ENCODE results near the gene SYNM.
A peak's percentile ranks its signal among the peaks of the same experiment; 100 is the strongest.

The SYNM gene

GRCh38 chr15:99140590-99140989 lies 35.7 kb downstream of the SYNM start:
- H3K4me1 ChIP-seq (ENCODE audit: insufficient read depth, low read length): peaks cover 44% of the 10 kb centered on the region
- no peak overlapping the region for H3K4me3 ChIP-seq (ENCODE audit: low read depth in 1 of 2, low read length in 2 of 2)
- no peak overlapping the region for H3K27ac ChIP-seq (ENCODE audit: low read depth, low read length)
- peaks cover 15% of the 10 kb centered on the region for H3K36me3 ChIP-seq (ENCODE audit: insufficient read depth, low read length)
- no peaks in the 10 kb centered on the region for H3K9me3 ChIP-seq (ENCODE audit: low read length)
- no peaks in the 10 kb centered on the region for H3K27me3 ChIP-seq (ENCODE audit: control insufficient read depth in 1 of 2, insufficient read depth in 2 of 2, low read length in 2 of 2)
- H3K9ac ChIP-seq (ENCODE audit: low read length): no peak overlapping the region

- Histone ChIP-seq H3K9ac (ENCODE audit: low read length) (peak overlapping the region; percentile 1), H3K36me3 (ENCODE audit: insufficient read depth, low read length) (peaks cover 4% of the 10 kb centered on the region), H3K9me3 (ENCODE audit: low read length) (no peaks in the 10 kb centered on the region), H3K4me3 (ENCODE audit: low read depth in 1 of 2, low read length in 2 of 2) (no peak overlapping the region), H3K27me3 (ENCODE audit: control insufficient read depth in 1 of 2, insufficient read depth in 2 of 2, low read length in 2 of 2) (no peaks in the 10 kb centered on the region), H3K27ac (ENCODE audit: low read depth, low read length) (peak overlapping the region; percentile 36), H3K4me1 (ENCODE audit: insufficient read depth, low read length) (peaks cover 54% of the 10 kb centered on the region)
Observed at GRCh38 chr15:99141943-99142342, 37.1 kb downstream of the SYNM start.

GRCh38 chr15:99142562-99142961 lies 37.7 kb downstream of the SYNM start:
- H3K27ac ChIP-seq (ENCODE audit: low read depth, low read length): peak overlapping the region; percentile 36
- no peaks in the 10 kb centered on the region for H3K27me3 ChIP-seq (ENCODE audit: control insufficient read depth in 1 of 2, insufficient read depth in 2 of 2, low read length in 2 of 2)
- H3K4me3 ChIP-seq (ENCODE audit: low read depth in 1 of 2, low read length in 2 of 2): no peak overlapping the region
- H3K36me3 ChIP-seq (ENCODE audit: insufficient read depth, low read length): no peaks in the 10 kb centered on the region
- H3K9ac ChIP-seq (ENCODE audit: low read length): peak overlapping the region; percentile 1
- no peaks in the 10 kb centered on the region for H3K9me3 ChIP-seq (ENCODE audit: low read length)
- H3K4me1 ChIP-seq (ENCODE audit: insufficient read depth, low read length): peaks cover 54% of the 10 kb centered on the region

- H3K36me3 ChIP-seq (ENCODE audit: insufficient read depth, low read length): no peaks in the 10 kb centered on the region
Observed at GRCh38 chr15:99143242-99143641, 38.4 kb downstream of the SYNM start.

GRCh38 chr15:99143655-99144610 lies 39.1 kb downstream of the SYNM start:
- no peak overlapping the region for H3K4me3 ChIP-seq (ENCODE audit: low read depth in 1 of 2, low read length in 2 of 2)
- H3K9ac ChIP-seq (ENCODE audit: low read length): no peak overlapping the region
- H3K9me3 ChIP-seq (ENCODE audit: low read length): no peaks in the 10 kb centered on the region
- peaks cover 65% of the 10 kb centered on the region for H3K4me1 ChIP-seq (ENCODE audit: insufficient read depth, low read length)
- H3K36me3 ChIP-seq (ENCODE audit: insufficient read depth, low read length): no peaks in the 10 kb centered on the region
- peak overlapping the region; percentile 36 for H3K27ac ChIP-seq (ENCODE audit: low read depth, low read length)
- H3K27me3 ChIP-seq (ENCODE audit: control insufficient read depth in 1 of 2, insufficient read depth in 2 of 2, low read length in 2 of 2): no peaks in the 10 kb centered on the region

More at GRCh38 chr15:99143242-99143641, 38.4 kb downstream of the SYNM start:
- Histone ChIP-seq H3K27ac (ENCODE audit: low read depth, low read length) (peak overlapping the region; percentile 36), H3K27me3 (ENCODE audit: control insufficient read depth in 1 of 2, insufficient read depth in 2 of 2, low read length in 2 of 2) (no peaks in the 10 kb centered on the region), H3K4me1 (ENCODE audit: insufficient read depth, low read length) (peaks cover 58% of the 10 kb centered on the region), H3K4me3 (ENCODE audit: low read depth in 1 of 2, low read length in 2 of 2) (no peak overlapping the region), H3K9ac (ENCODE audit: low read length) (no peak overlapping the region), H3K9me3 (ENCODE audit: low read length) (no peaks in the 10 kb centered on the region)

GRCh38 chr15:99145005-99145404 lies 40.1 kb downstream of the SYNM start:
- Histone ChIP-seq H3K4me1 (ENCODE audit: insufficient read depth, low read length) (peaks cover 75% of the 10 kb centered on the region), H3K9ac (ENCODE audit: low read length) (no peak overlapping the region), H3K4me3 (ENCODE audit: low read depth in 1 of 2, low read length in 2 of 2) (no peak overlapping the region), H3K9me3 (ENCODE audit: low read length) (no peaks in the 10 kb centered on the region), H3K27ac (ENCODE audit: low read depth, low read length) (peak overlapping the region; percentile 36), H3K27me3 (ENCODE audit: control insufficient read depth in 1 of 2, insufficient read depth in 2 of 2, low read length in 2 of 2) (no peaks in the 10 kb centered on the region), H3K36me3 (ENCODE audit: insufficient read depth, low read length) (no peaks in the 10 kb centered on the region)

- peak overlapping the region; percentile 36 for H3K27ac ChIP-seq (ENCODE audit: low read depth, low read length)
- no peak overlapping the region for H3K9ac ChIP-seq (ENCODE audit: low read length)
- H3K4me1 ChIP-seq (ENCODE audit: insufficient read depth, low read length): peaks cover 75% of the 10 kb centered on the region
- H3K27me3 ChIP-seq (ENCODE audit: control insufficient read depth in 1 of 2, insufficient read depth in 2 of 2, low read length in 2 of 2): no peaks in the 10 kb centered on the region
- H3K9me3 ChIP-seq (ENCODE audit: low read length): no peaks in the 10 kb centered on the region
- H3K4me3 ChIP-seq (ENCODE audit: low read depth in 1 of 2, low read length in 2 of 2): no peak overlapping the region
- H3K36me3 ChIP-seq (ENCODE audit: insufficient read depth, low read length): peaks cover 1% of the 10 kb centered on the region
Observed at GRCh38 chr15:99145778-99146177, 40.9 kb downstream of the SYNM start.

- Histone ChIP-seq H3K9me3 (ENCODE audit: low read length) (no peaks in the 10 kb centered on the region), H3K27ac (ENCODE audit: low read depth, low read length) (peak overlapping the region; percentile 66), H3K36me3 (ENCODE audit: insufficient read depth, low read length) (peaks cover 7% of the 10 kb centered on the region)
Observed at GRCh38 chr15:99146661-99147060, 41.8 kb downstream of the SYNM start.

GRCh38 chr15:99148851-99149276 lies 44.0 kb downstream of the SYNM start:
- no peak overlapping the region for H3K4me3 ChIP-seq (ENCODE audit: low read depth in 1 of 2, low read length in 2 of 2)
- peaks cover 7% of the 10 kb centered on the region for H3K36me3 ChIP-seq (ENCODE audit: insufficient read depth, low read length)
- no peaks in the 10 kb centered on the region for H3K9me3 ChIP-seq (ENCODE audit: low read length)
- H3K4me1 ChIP-seq (ENCODE audit: insufficient read depth, low read length): peaks cover 51% of the 10 kb centered on the region
- H3K27ac ChIP-seq (ENCODE audit: low read depth, low read length): peak overlapping the region; percentile 85
- H3K27me3 ChIP-seq (ENCODE audit: control insufficient read depth in 1 of 2, insufficient read depth in 2 of 2, low read length in 2 of 2): no peaks in the 10 kb centered on the region
- H3K9ac ChIP-seq (ENCODE audit: low read length): peak overlapping the region; percentile 5

More at GRCh38 chr15:99146661-99147060, 41.8 kb downstream of the SYNM start:
- Histone ChIP-seq H3K4me1 (ENCODE audit: insufficient read depth, low read length) (peaks cover 72% of the 10 kb centered on the region), H3K9ac (ENCODE audit: low read length) (no peak overlapping the region), H3K27me3 (ENCODE audit: control insufficient read depth in 1 of 2, insufficient read depth in 2 of 2, low read length in 2 of 2) (no peaks in the 10 kb centered on the region), H3K4me3 (ENCODE audit: low read depth in 1 of 2, low read length in 2 of 2) (no peak overlapping the region)

GRCh38 chr15:99149366-99149765 lies 44.5 kb downstream of the SYNM start:
- H3K9ac ChIP-seq (ENCODE audit: low read length): no peak overlapping the region
- peak overlapping the region; percentile 85 for H3K27ac ChIP-seq (ENCODE audit: low read depth, low read length)
- H3K9me3 ChIP-seq (ENCODE audit: low read length): no peaks in the 10 kb centered on the region
- H3K4me3 ChIP-seq (ENCODE audit: low read depth in 1 of 2, low read length in 2 of 2): no peak overlapping the region
- peaks cover 7% of the 10 kb centered on the region for H3K36me3 ChIP-seq (ENCODE audit: insufficient read depth, low read length)
- H3K27me3 ChIP-seq (ENCODE audit: control insufficient read depth in 1 of 2, insufficient read depth in 2 of 2, low read length in 2 of 2): no peaks in the 10 kb centered on the region
- H3K4me1 ChIP-seq (ENCODE audit: insufficient read depth, low read length): peaks cover 46% of the 10 kb centered on the region

- H3K27ac ChIP-seq (ENCODE audit: low read depth, low read length): no peak overlapping the region
- H3K27me3 ChIP-seq (ENCODE audit: control insufficient read depth in 1 of 2, insufficient read depth in 2 of 2, low read length in 2 of 2): no peaks in the 10 kb centered on the region
- no peak overlapping the region for H3K9ac ChIP-seq (ENCODE audit: low read length)
- H3K4me3 ChIP-seq (ENCODE audit: low read depth in 1 of 2, low read length in 2 of 2): no peak overlapping the region
- peaks cover 28% of the 10 kb centered on the region for H3K4me1 ChIP-seq (ENCODE audit: insufficient read depth, low read length)
- no peaks in the 10 kb centered on the region for H3K9me3 ChIP-seq (ENCODE audit: low read length)
- H3K36me3 ChIP-seq (ENCODE audit: insufficient read depth, low read length): peaks cover 7% of the 10 kb centered on the region
Observed at GRCh38 chr15:99151156-99151555, 46.3 kb downstream of the SYNM start.

All from muscle layer of colon (tissue), 2 donors.